Measurements from ENCODE around the gene TNS4.

Gene TNS4

DNA sequence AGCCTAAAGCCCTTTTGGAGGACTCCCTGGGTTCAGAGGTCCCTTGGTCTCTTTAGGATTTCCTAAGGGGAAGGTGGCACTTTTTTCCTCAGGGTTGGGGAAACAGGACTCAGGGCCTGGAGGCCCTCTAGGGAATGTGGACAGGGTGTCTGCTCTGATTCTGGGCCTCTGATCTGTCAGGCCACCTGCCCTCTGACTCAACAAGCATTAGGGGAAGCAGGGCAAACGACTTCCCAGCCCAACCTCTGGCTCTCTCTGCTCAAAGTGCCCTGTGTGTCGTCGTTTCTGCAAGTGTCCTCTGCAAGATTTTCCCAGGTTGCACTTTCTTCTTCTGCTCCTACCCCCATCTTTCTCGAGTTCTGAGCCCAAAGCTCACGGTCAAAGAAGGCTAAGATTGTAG, 64.8 kb downstream of the TNS4 start:
- Histone ChIP-seq H3K27me3 (ENCODE audit: insufficient read depth, poor library complexity, severe bottlenecking) (no peaks in the 10 kb centered on the region), H3K27ac (replicated peaks) (no peak overlapping the region), H3K4me3 (replicated peaks; ENCODE audit: insufficient read depth, low read length) (no peak overlapping the region)
- DNase-seq (ENCODE audit: low read depth in 1 of 2, low spot score in 1 of 2), result peak in 1 of 2 experiments; percentile 46
- TF ChIP-seq SPI1 (IDR thresholded peaks at IDR 0.05; ENCODE audit: borderline replicate concordance, low read depth) (no peak), GABPA (IDR thresholded peaks at IDR 0.05; ENCODE audit: low read depth) (no peak), POLR2AphosphoS5 (IDR thresholded peaks at IDR 0.05; ENCODE audit: low read depth) (no peak)
- TF ChIP-seq, protein P1, sequence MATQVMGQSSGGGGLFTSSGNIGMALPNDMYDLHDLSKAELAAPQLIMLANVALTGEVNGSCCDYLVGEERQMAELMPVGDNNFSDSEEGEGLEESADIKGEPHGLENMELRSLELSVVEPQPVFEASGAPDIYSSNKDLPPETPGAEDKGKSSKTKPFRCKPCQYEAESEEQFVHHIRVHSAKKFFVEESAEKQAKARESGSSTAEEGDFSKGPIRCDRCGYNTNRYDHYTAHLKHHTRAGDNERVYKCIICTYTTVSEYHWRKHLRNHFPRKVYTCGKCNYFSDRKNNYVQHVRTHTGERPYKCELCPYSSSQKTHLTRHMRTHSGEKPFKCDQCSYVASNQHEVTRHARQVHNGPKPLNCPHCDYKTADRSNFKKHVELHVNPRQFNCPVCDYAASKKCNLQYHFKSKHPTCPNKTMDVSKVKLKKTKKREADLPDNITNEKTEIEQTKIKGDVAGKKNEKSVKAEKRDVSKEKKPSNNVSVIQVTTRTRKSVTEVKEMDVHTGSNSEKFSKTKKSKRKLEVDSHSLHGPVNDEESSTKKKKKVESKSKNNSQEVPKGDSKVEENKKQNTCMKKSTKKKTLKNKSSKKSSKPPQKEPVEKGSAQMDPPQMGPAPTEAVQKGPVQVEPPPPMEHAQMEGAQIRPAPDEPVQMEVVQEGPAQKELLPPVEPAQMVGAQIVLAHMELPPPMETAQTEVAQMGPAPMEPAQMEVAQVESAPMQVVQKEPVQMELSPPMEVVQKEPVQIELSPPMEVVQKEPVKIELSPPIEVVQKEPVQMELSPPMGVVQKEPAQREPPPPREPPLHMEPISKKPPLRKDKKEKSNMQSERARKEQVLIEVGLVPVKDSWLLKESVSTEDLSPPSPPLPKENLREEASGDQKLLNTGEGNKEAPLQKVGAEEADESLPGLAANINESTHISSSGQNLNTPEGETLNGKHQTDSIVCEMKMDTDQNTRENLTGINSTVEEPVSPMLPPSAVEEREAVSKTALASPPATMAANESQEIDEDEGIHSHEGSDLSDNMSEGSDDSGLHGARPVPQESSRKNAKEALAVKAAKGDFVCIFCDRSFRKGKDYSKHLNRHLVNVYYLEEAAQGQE (IDR thresholded peaks at IDR 0.05; ENCODE audit: insufficient replicate concordance, low read depth), result no peak
- TF ChIP-seq, protein P2, sequence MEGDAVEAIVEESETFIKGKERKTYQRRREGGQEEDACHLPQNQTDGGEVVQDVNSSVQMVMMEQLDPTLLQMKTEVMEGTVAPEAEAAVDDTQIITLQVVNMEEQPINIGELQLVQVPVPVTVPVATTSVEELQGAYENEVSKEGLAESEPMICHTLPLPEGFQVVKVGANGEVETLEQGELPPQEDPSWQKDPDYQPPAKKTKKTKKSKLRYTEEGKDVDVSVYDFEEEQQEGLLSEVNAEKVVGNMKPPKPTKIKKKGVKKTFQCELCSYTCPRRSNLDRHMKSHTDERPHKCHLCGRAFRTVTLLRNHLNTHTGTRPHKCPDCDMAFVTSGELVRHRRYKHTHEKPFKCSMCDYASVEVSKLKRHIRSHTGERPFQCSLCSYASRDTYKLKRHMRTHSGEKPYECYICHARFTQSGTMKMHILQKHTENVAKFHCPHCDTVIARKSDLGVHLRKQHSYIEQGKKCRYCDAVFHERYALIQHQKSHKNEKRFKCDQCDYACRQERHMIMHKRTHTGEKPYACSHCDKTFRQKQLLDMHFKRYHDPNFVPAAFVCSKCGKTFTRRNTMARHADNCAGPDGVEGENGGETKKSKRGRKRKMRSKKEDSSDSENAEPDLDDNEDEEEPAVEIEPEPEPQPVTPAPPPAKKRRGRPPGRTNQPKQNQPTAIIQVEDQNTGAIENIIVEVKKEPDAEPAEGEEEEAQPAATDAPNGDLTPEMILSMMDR (IDR thresholded peaks at IDR 0.05; ENCODE audit: insufficient read depth, low read length), result no peak

DNA sequence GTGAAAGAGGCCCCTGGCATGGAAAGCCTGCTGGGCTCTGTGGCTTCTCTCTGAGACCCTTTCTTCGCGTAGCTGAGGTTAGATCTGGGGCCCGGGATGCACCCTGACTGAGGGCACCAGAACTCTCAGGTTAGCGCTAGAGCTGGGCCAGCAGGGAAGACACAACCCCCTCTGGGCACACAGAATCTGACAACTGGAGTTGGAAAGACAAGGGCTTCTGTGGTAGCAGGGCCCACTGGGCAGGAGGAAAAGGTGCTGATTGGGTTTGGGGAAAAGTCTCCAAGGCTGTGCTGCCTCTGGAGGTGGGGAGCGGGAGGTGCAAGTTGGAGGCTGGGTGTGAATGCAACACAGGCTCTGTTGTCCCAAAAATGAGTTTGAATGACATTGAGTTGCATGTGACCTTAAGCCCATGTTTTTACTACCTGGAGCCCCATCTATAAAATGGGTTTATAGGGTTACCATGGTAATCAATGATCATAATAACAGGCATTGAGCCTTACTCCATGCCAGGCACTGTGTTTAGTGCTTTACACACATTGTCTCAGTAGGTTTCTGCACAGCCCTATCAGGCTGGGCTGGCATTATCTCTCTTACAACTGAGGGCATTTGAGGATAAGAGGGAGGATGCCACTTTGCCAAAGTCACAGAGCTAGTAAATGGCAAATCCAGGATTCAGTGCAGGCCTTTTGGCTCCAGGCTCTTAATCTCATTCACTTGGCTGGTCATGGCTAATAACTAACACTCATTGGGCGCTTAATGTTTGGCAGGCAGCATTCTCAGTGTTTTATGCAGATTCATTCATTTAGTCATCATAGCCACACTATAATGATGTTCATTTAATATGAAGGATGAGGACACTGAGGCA, 67.6 kb downstream of the TNS4 start:
- TF ChIP-seq, protein P2 (IDR thresholded peaks at IDR 0.05; ENCODE audit: insufficient read depth, low read length), result peak; percentile 56
- TF ChIP-seq GABPA (IDR thresholded peaks at IDR 0.05; ENCODE audit: low read depth), result no peak
- TF ChIP-seq SPI1 (IDR thresholded peaks at IDR 0.05; ENCODE audit: borderline replicate concordance, low read depth), result no peak
- TF ChIP-seq, protein P1 (IDR thresholded peaks at IDR 0.05; ENCODE audit: insufficient replicate concordance, low read depth), result no peak
- H3K4me3 ChIP-seq (replicated peaks; ENCODE audit: insufficient read depth, low read length), result no peak overlapping the region
- no peak overlapping the region for H3K27ac ChIP-seq (replicated peaks)
- H3K27me3 ChIP-seq (ENCODE audit: insufficient read depth, poor library complexity, severe bottlenecking), result no peaks in the 10 kb centered on the region
- peak in 1 of 2 experiments; percentile 22 for DNase-seq (ENCODE audit: low read depth in 1 of 2, low spot score in 1 of 2)

DNA sequence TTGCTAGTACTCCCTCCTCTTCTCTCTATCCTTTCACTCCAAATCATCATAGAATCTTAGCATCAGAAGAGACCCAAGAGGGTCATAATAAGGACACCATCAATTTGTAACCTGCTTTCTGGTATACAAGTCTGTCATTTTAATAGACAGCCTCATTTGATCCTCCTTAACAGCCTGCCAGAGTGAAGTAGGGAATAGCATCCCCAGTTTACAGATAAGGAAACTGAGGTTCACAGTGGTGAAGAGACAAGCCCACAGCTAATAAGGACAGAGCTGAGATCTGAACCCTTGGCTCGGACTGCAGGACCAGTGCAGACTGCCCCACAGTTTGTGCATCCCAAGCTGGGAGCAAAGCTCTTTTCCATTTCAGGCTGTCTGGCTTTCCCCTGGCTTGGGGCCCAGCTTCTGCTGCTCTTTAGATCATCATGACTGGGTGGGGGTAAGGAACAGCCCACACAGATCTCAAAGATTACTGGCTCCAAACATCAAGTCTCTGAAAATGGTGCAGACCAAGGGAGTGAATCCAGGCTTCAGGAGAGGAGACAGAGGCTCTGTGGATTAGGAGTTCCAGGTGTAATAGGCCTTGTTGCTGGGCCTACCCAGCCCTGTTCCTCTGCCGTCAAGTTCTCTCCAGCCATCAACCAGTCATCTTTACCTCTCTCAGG, 68.4 kb downstream of the TNS4 start:
- DNase-seq (ENCODE audit: low read depth in 1 of 2, low spot score in 1 of 2), result no peak
- Histone ChIP-seq H3K27me3 (ENCODE audit: insufficient read depth, poor library complexity, severe bottlenecking) (no peaks in the 10 kb centered on the region), H3K4me3 (replicated peaks; ENCODE audit: insufficient read depth, low read length) (no peak overlapping the region), H3K27ac (replicated peaks) (no peak overlapping the region)
- TF ChIP-seq, protein P1 (IDR thresholded peaks at IDR 0.05; ENCODE audit: insufficient replicate concordance, low read depth), result no peak
- TF ChIP-seq, protein P2 (IDR thresholded peaks at IDR 0.05; ENCODE audit: insufficient read depth, low read length), result no peak
- TF ChIP-seq POLR2AphosphoS5 (IDR thresholded peaks at IDR 0.05; ENCODE audit: low read depth) (no peak), GABPA (IDR thresholded peaks at IDR 0.05; ENCODE audit: low read depth) (no peak), SPI1 (IDR thresholded peaks at IDR 0.05; ENCODE audit: borderline replicate concordance, low read depth) (no peak)

Data from HL-60 (cell line).